CD4-positive, CD25-positive, alpha-beta regulatory T cell (primary cell): Measurements from ENCODE around the gene TMEM231. TPM values are rescaled to one million over a fixed set of nuclear protein-coding genes. Genes with fewer than 3 reads are reported as not detected.

Source experiments
- ATAC-seq, 2 donors: fragments of 150-1000 bp; cut with Tn5 transposase; one replicate each; pipeline ENCODE4 v1.10.0; 2021; ENCODE audit warnings: low read depth in 2 of 2, moderate number of reproducible peaks in 2 of 2, moderate library complexity in 1 of 2
- DNase-seq, 3 donors: peaks; one replicate each; pipeline versions ENCODE4 v3.0.0 to v3.0.0-alpha.2; 2012 to 2022; ENCODE audit warnings: mixed read lengths in 1 of 3
- H3K27ac ChIP-seq: one replicate; pipeline ENCODE4 v1.7.0; 2013; ENCODE audit warnings: mild to moderate bottlenecking, low read length; ENCODE audit not compliant: insufficient read depth, poor library complexity, severe bottlenecking
- H3K27me3 ChIP-seq: one replicate; pipeline ENCODE4 v1.7.0; 2013; ENCODE audit warnings: low read length; ENCODE audit not compliant: control insufficient read depth, insufficient read depth
- H3K36me3 ChIP-seq: one replicate; pipeline ENCODE4 v1.7.0; 2013; ENCODE audit warnings: mild to moderate bottlenecking, low read length, moderate library complexity; ENCODE audit not compliant: control insufficient read depth, insufficient read depth
- H3K4me1 ChIP-seq: 2 replicates; pipeline ENCODE4 v1.7.0; 2013; ENCODE audit warnings: mild to moderate bottlenecking, low read length; ENCODE audit not compliant: insufficient read depth, control insufficient read depth, poor library complexity, severe bottlenecking
- H3K4me3 ChIP-seq: one replicate; pipeline ENCODE4 v1.7.0; 2013; ENCODE audit warnings: low read depth, mild to moderate bottlenecking, low read length, moderate library complexity
- H3K9me3 ChIP-seq, 2 experiments: 1 replicate in 1 of 2; 2 replicates in 1 of 2; pipeline ENCODE4 v1.7.0; 2013; ENCODE audit warnings: low read length in 2 of 2, mild to moderate bottlenecking in 1 of 2, moderate library complexity in 1 of 2; ENCODE audit not compliant: control insufficient read depth in 2 of 2
- H3K27ac Mint-ChIP-seq, 3 donors: one replicate each; pipeline ENCODE4 v1.8.0; 2020 to 2022; ENCODE audit warnings: mild to moderate bottlenecking in 3 of 3, mixed read lengths in 3 of 3, moderate library complexity in 2 of 3
- H3K27me3 Mint-ChIP-seq: one replicate; pipeline ENCODE4 v1.8.0; 2022; ENCODE audit warnings: mild to moderate bottlenecking, mixed read lengths
- H3K36me3 Mint-ChIP-seq: one replicate; pipeline ENCODE4 v1.8.0; 2020; ENCODE audit warnings: mixed read lengths
- H3K4me1 Mint-ChIP-seq, 4 donors: one replicate each; pipeline ENCODE4 v1.8.0; 2020 to 2022; ENCODE audit warnings: mixed read lengths in 4 of 4, mild to moderate bottlenecking in 1 of 4
- H3K4me3 Mint-ChIP-seq, 4 donors: one replicate each; pipeline ENCODE4 v1.8.0; 2020 to 2022; ENCODE audit warnings: mild to moderate bottlenecking in 4 of 4, mixed read lengths in 4 of 4, moderate library complexity in 3 of 4
- H3K9me3 Mint-ChIP-seq, 7 donors: one replicate each; pipeline ENCODE4 v1.8.0; 2020 to 2022; ENCODE audit warnings: mixed read lengths in 7 of 7, mild to moderate bottlenecking in 3 of 7, moderate library complexity in 2 of 7
- polyA plus RNA-seq, 4 donors: library from polyadenylated mRNA; unstranded; fragments of 300-500 nt; fragmentation: Illumina TruSeq; gene quantifications; one replicate each; pipeline ENCODE4 v1.2.3, GENCODE V29; 2021
- total RNA-seq: library from RNA; stranded (reverse); gene quantifications from one replicate; pipeline ENCODE4 v1.2.3, GENCODE V29; 2022

Gene TMEM231
- total and polyA plus RNA-seq, 5 donors from 2014 or later, result 0.64 to 2.6 (median 0.91) TPM

- no peaks in the 10 kb centered on the region for H3K36me3 Mint-ChIP-seq
- peaks cover 0 to 10% (median 0%) of the 10 kb centered on the region in 4 donors for H3K4me1 Mint-ChIP-seq
- no peaks in the 10 kb centered on the region for H3K36me3 ChIP-seq
- H3K27me3 ChIP-seq, result peaks cover 4% of the 10 kb centered on the region
- ATAC-seq, result no peak
- H3K9me3 Mint-ChIP-seq, result no peaks in the 10 kb centered on the region
- no peak overlapping the region for H3K27ac Mint-ChIP-seq
- no peak overlapping the region for H3K27ac ChIP-seq
- DNase-seq, result no peak
- no peak overlapping the region for H3K4me3 ChIP-seq
- peak overlapping the region in 2 of 4 donors; percentile 33 to 79 for H3K4me3 Mint-ChIP-seq
- H3K9me3 ChIP-seq, result no peaks in the 10 kb centered on the region
- peaks cover 51% of the 10 kb centered on the region for H3K27me3 Mint-ChIP-seq
- H3K4me1 ChIP-seq, result peaks cover 6% of the 10 kb centered on the region
These were observed 61.4 kb downstream of the TMEM231 start for GRCh38 chr16:75494661-75495075.

GRCh38 chr16:75494184-75494583, 61.9 kb downstream of the TMEM231 start:
- Mint-ChIP-seq H3K27ac (no peak overlapping the region), H3K4me1 (peaks cover 0 to 10% (median 0%) of the 10 kb centered on the region in 4 donors), H3K9me3 (no peaks in the 10 kb centered on the region), H3K4me3 (no peak overlapping the region), H3K27me3 (peaks cover 51% of the 10 kb centered on the region), H3K36me3 (no peaks in the 10 kb centered on the region)
- Histone ChIP-seq H3K4me3 (no peak overlapping the region), H3K27ac (no peak overlapping the region), H3K27me3 (peaks cover 4% of the 10 kb centered on the region), H3K4me1 (peaks cover 6% of the 10 kb centered on the region), H3K9me3 (no peaks in the 10 kb centered on the region), H3K36me3 (no peaks in the 10 kb centered on the region)
- ATAC-seq, result no peak
- no peak for DNase-seq

- peaks cover 45% of the 10 kb centered on the region for H3K27me3 Mint-ChIP-seq
- H3K9me3 ChIP-seq, result no peaks in the 10 kb centered on the region
- no peak for DNase-seq
- H3K36me3 ChIP-seq, result no peaks in the 10 kb centered on the region
- no peak overlapping the region for H3K27ac Mint-ChIP-seq
- H3K4me3 ChIP-seq, result no peak overlapping the region
- H3K27ac ChIP-seq, result no peak overlapping the region
- H3K4me1 Mint-ChIP-seq, result peaks cover 0 to 10% (median 0%) of the 10 kb centered on the region in 4 donors
- H3K4me1 ChIP-seq, result peaks cover 6% of the 10 kb centered on the region
- no peak for ATAC-seq
- no peaks in the 10 kb centered on the region for H3K36me3 Mint-ChIP-seq
- H3K9me3 Mint-ChIP-seq, result no peaks in the 10 kb centered on the region
- H3K27me3 ChIP-seq, result peaks cover 4% of the 10 kb centered on the region
- H3K4me3 Mint-ChIP-seq, result no peak overlapping the region
These were observed 64.2 kb downstream of the TMEM231 start for GRCh38 chr16:75491876-75492275.

GRCh38 chr16:75488322-75488721, 67.7 kb downstream of the TMEM231 start:
- Mint-ChIP-seq H3K4me1 (no peaks in the 10 kb centered on the region), H3K4me3 (no peak overlapping the region), H3K27me3 (peaks cover 29% of the 10 kb centered on the region), H3K27ac (no peak overlapping the region), H3K9me3 (no peaks in the 10 kb centered on the region), H3K36me3 (no peaks in the 10 kb centered on the region)
- no peak for ATAC-seq
- no peak for DNase-seq
- H3K4me1 ChIP-seq, result no peaks in the 10 kb centered on the region
- peaks cover 6% of the 10 kb centered on the region for H3K27me3 ChIP-seq
- no peak overlapping the region for H3K27ac ChIP-seq
- H3K9me3 ChIP-seq, result no peaks in the 10 kb centered on the region
- H3K36me3 ChIP-seq, result no peaks in the 10 kb centered on the region
- H3K4me3 ChIP-seq, result no peak overlapping the region

Other genes starting within 250 kb of the TMEM231 start
- 41.7 TPM for gene CFDP1, start 122.7 kb downstream of the TMEM231 start, total RNA-seq
- 10 to 100 TPM; 32.0 to 63.8 (median 37.2) TPM for gene CFDP1, start 122.7 kb downstream of the TMEM231 start, polyA plus RNA-seq
- gene TMEM170A, start 91.6 kb downstream of the TMEM231 start, total RNA-seq, result 45.1 TPM
- 10 to 100 TPM; 34.8 to 41.0 (median 38.1) TPM for gene TMEM170A, start 91.6 kb downstream of the TMEM231 start, polyA plus RNA-seq
- gene CHST6, start 60.8 kb downstream of the TMEM231 start, total RNA-seq, result not detected
- not detected for gene CHST6, start 60.8 kb downstream of the TMEM231 start, polyA plus RNA-seq
- gene CHST5, start 20.1 kb downstream of the TMEM231 start, total RNA-seq, result not detected
- not detected for gene CHST5, start 20.1 kb downstream of the TMEM231 start, polyA plus RNA-seq
- gene GABARAPL2, start 10.1 kb upstream of the TMEM231 start, total RNA-seq, result 81.3 TPM
- 100 to 1,000 TPM; 293 to 354 (median 316) TPM for gene GABARAPL2, start 10.1 kb upstream of the TMEM231 start, polyA plus RNA-seq
- gene ADAT1, start 67.0 kb upstream of the TMEM231 start, total RNA-seq, result 98.7 TPM
- gene ADAT1, start 67.0 kb upstream of the TMEM231 start, polyA plus RNA-seq, result 10 to 100 TPM; 40.1 to 57.6 (median 52.0) TPM
- 130 TPM for gene KARS1, start 91.4 kb upstream of the TMEM231 start, total RNA-seq
- gene KARS1, start 91.4 kb upstream of the TMEM231 start, polyA plus RNA-seq, result 100 to 1,000 TPM; 186 to 237 (median 209) TPM
- gene TERF2IP, start 91.5 kb upstream of the TMEM231 start, total RNA-seq, result 133 TPM
- 100 to 1,000 TPM; 133 to 204 (median 162) TPM for gene TERF2IP, start 91.5 kb upstream of the TMEM231 start, polyA plus RNA-seq
- not detected for gene CPHXL2, start 120.8 kb upstream of the TMEM231 start, total RNA-seq
- not detected for gene CPHXL2, start 120.8 kb upstream of the TMEM231 start, polyA plus RNA-seq
- gene DUXB, start 145.2 kb upstream of the TMEM231 start, total RNA-seq, result not detected
- gene DUXB, start 145.2 kb upstream of the TMEM231 start, polyA plus RNA-seq, result not detected
- not detected for gene CPHXL, start 170.2 kb upstream of the TMEM231 start, total RNA-seq
- gene CPHXL, start 170.2 kb upstream of the TMEM231 start, polyA plus RNA-seq, result not detected